ENCODE data around the gene ZDHHC24. TPM values are rescaled to one million over a fixed set of nuclear protein-coding genes. Genes with fewer than 3 reads are reported as not detected.

The ZDHHC24 gene
- total RNA-seq, 1 experiment from 2014 or later: 12.4 TPM

DNA sequence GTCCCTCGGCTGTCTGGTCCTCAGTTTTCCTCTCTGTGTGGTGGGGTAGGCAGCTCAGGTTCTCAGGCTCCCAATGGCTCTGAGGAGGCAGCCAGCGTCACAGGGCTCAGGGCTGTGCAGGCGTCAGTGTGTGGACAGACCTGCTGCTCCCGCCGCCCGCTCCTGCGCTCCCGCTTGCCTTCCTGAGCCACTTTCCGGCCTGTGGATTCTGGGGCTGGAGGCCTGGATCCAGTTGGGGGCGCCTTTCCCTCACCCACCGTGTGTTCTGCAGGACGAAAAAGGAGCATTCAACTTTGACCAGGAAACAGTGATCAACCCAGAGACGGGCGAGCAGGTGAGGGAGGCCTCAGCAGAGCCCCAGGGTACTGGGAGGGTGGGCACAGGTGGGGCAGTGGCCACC lies 50.9 kb downstream of the ZDHHC24 start:
- Mint-ChIP-seq H3K27ac (ENCODE audit: low read depth, unreplicated experiment) (no peak overlapping the region), H3K9me3 (ENCODE audit: unreplicated experiment) (no peaks in the 10 kb centered on the region), H3K27me3 (ENCODE audit: insufficient read depth, unreplicated experiment) (no peaks in the 10 kb centered on the region), H3K4me3 (ENCODE audit: unreplicated experiment) (no peak overlapping the region), H3K36me3 (ENCODE audit: insufficient read depth, unreplicated experiment) (peaks cover 48% of the 10 kb centered on the region), H3K4me1 (ENCODE audit: insufficient read depth, unreplicated experiment) (no peaks in the 10 kb centered on the region)
- no TSS peak for BruUV-seq (replicated peaks)
- TF ChIP-seq, protein P1, sequence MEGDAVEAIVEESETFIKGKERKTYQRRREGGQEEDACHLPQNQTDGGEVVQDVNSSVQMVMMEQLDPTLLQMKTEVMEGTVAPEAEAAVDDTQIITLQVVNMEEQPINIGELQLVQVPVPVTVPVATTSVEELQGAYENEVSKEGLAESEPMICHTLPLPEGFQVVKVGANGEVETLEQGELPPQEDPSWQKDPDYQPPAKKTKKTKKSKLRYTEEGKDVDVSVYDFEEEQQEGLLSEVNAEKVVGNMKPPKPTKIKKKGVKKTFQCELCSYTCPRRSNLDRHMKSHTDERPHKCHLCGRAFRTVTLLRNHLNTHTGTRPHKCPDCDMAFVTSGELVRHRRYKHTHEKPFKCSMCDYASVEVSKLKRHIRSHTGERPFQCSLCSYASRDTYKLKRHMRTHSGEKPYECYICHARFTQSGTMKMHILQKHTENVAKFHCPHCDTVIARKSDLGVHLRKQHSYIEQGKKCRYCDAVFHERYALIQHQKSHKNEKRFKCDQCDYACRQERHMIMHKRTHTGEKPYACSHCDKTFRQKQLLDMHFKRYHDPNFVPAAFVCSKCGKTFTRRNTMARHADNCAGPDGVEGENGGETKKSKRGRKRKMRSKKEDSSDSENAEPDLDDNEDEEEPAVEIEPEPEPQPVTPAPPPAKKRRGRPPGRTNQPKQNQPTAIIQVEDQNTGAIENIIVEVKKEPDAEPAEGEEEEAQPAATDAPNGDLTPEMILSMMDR (IDR thresholded peaks at IDR 0.05; ENCODE audit: unreplicated experiment): no peak
- POLR2A ChIA-PET: no interaction called here
- intact Hi-C loops (cut with micrococcal nuclease): no loop called here
- CTCF ChIA-PET: interaction anchor here (0.6 to 1.0 kb wide), 2 partner anchors 13 to 478 kb away, joined by 3 read pairs; no protein-coding TSS in a partner anchor
- no peak for DNase-seq (ENCODE audit: unreplicated experiment)

DNA sequence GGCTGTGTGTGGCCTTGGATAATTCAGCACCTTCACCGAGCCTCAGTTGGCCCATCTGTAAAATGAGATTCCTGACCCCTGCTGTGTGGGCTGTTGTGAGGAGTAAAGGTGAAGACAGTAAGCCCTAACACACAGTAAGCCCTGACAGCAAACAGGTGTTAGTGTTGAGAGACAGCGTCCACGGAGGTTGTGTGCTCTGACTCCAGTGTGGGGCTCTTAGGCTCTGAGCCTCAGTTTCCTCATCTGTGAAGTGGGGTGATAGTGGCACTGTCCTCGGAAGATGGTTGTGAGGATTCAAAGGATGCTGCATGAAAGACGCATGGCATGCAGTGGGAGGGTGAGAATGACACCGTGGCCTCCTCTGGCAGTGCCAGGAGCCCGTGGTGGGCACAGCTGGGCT lies 51.4 kb downstream of the ZDHHC24 start:
- Mint-ChIP-seq H3K27me3 (ENCODE audit: insufficient read depth, unreplicated experiment) (no peaks in the 10 kb centered on the region), H3K4me3 (ENCODE audit: unreplicated experiment) (no peak overlapping the region), H3K4me1 (ENCODE audit: insufficient read depth, unreplicated experiment) (no peaks in the 10 kb centered on the region), H3K36me3 (ENCODE audit: insufficient read depth, unreplicated experiment) (peaks cover 44% of the 10 kb centered on the region), H3K27ac (ENCODE audit: low read depth, unreplicated experiment) (no peak overlapping the region), H3K9me3 (ENCODE audit: unreplicated experiment) (no peaks in the 10 kb centered on the region)
- DNase-seq (ENCODE audit: unreplicated experiment): no peak
- ChIA-PET POLR2A (interaction anchor here (0.8 kb wide), 1 partner anchor 14 kb away, joined by 4 read pairs; the partner anchor contains the start of gene DPP3), CTCF (no interaction called here)
- TF ChIP-seq, protein P1 (IDR thresholded peaks at IDR 0.05; ENCODE audit: unreplicated experiment): no peak
- no TSS peak for BruUV-seq (replicated peaks)
- intact Hi-C loops (cut with micrococcal nuclease): no loop called here

DNA sequence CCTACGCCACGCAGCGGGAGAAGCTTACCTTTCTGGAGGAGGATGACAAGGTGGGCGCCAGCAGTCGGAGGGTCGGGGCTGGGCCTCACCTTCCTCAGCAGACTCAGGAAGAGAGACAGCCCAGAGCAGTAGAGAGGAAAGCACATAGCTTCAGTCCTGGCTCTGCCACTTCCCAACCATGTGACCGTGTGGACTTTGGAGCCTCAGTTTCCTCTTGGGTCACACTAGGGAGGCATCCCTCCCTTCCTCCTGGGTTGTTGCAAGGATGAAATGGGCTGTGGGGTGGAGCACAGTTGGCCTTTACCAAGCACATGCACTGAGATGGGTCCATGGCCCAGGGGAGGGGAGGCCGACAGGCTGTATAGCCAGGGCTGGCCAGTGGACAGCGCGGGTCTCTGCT lies 52.7 kb downstream of the ZDHHC24 start:
- POLR2A ChIA-PET: interaction anchor here (0.6 kb wide), 1 partner anchor 1227 kb away, joined by 4 read pairs; no protein-coding TSS in a partner anchor
- intact Hi-C loops (cut with micrococcal nuclease): no loop called here
- CTCF ChIA-PET: interaction anchor here (0.7 to 1.3 kb wide), 2 partner anchors 15 to 107 kb away, joined by 3 read pairs; no protein-coding TSS in a partner anchor
- H3K9me3 Mint-ChIP-seq (ENCODE audit: unreplicated experiment): no peaks in the 10 kb centered on the region
- no TSS peak for BruUV-seq (replicated peaks)
- H3K4me1 Mint-ChIP-seq (ENCODE audit: insufficient read depth, unreplicated experiment): no peaks in the 10 kb centered on the region
- H3K27ac Mint-ChIP-seq (ENCODE audit: low read depth, unreplicated experiment): no peak overlapping the region
- no peaks in the 10 kb centered on the region for H3K27me3 Mint-ChIP-seq (ENCODE audit: insufficient read depth, unreplicated experiment)
- H3K36me3 Mint-ChIP-seq (ENCODE audit: insufficient read depth, unreplicated experiment): peaks cover 40% of the 10 kb centered on the region
- no peak for DNase-seq (ENCODE audit: unreplicated experiment)
- TF ChIP-seq, protein P1 (IDR thresholded peaks at IDR 0.05; ENCODE audit: unreplicated experiment): no peak
- no peak overlapping the region for H3K4me3 Mint-ChIP-seq (ENCODE audit: unreplicated experiment)

DNA sequence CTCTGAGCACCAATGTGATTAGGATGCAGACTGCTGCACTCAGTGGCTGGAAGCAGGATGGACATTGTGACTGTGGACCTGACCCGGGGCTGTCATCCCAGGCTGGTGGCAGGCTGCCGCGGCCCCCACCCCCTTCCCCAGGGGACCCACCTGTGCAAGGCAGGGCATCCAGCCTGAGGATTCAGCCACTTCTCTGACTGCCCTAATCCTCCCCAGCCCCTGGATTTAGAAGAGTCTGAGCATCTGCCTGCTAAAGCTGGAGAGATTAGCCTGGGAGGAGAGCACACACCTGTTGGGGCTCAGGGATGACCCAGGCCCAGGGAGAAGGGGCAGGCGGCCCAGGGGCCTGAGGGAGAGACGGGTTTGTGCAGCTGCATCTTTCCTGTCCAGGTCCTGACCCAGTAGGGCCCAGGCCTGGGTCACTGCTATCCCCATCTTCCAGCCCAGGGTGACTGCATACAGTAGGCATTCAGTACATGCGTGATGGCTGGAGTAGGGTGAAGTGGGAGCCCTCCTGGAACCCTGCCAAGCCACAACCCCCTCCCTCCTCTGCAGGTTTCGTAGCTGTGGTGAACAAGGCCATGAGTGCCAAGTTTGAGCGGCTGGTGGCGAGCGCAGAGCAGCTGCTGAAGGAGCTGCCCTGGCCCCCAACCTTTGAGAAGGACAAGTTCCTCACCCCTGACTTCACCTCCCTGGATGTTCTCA lies 53.5 kb downstream of the ZDHHC24 start:
- POLR2A ChIA-PET: no interaction called here
- no peaks in the 10 kb centered on the region for H3K4me1 Mint-ChIP-seq (ENCODE audit: insufficient read depth, unreplicated experiment)
- peaks cover 42% of the 10 kb centered on the region for H3K36me3 Mint-ChIP-seq (ENCODE audit: insufficient read depth, unreplicated experiment)
- H3K4me3 Mint-ChIP-seq (ENCODE audit: unreplicated experiment): no peak overlapping the region
- BruUV-seq (replicated peaks): no TSS peak
- no peaks in the 10 kb centered on the region for H3K9me3 Mint-ChIP-seq (ENCODE audit: unreplicated experiment)
- CTCF ChIA-PET: interaction anchor here (0.6 to 1.3 kb wide), 3 partner anchors 15 to 106 kb away, joined by 3 to 5 read pairs (median 3); no protein-coding TSS in a partner anchor
- H3K27me3 Mint-ChIP-seq (ENCODE audit: insufficient read depth, unreplicated experiment): no peaks in the 10 kb centered on the region
- H3K27ac Mint-ChIP-seq (ENCODE audit: low read depth, unreplicated experiment): no peak overlapping the region
- DNase-seq (ENCODE audit: unreplicated experiment): no peak
- TF ChIP-seq, protein P1 (IDR thresholded peaks at IDR 0.05; ENCODE audit: unreplicated experiment): no peak
- intact Hi-C loops (cut with micrococcal nuclease): no loop called here

Measured in MCF 10A (cell line).